ENCODE data around the gene RGS3. TPM values are rescaled to one million over a fixed set of nuclear protein-coding genes. Genes with fewer than 3 reads are reported as not detected.

Gene RGS3
- total RNA-seq, 1 experiment from 2014 or later, result 39.4 TPM

GRCh38 chr9:113526841-113527240 is 63.3 kb downstream of the RGS3 start:
- no peaks in the 10 kb centered on the region for H3K27me3 ChIP-seq (ENCODE audit: insufficient read depth, low read length)
- ChIA-PET POLR2A (no interaction called here), CTCF (no interaction called here), RAD21 (ENCODE audit: low non-redundant PET in 1 of 2, low total read pairs in 2 of 2, uncharacterized antibody in 2 of 2, unreplicated experiment in 2 of 2) (no interaction called here)
- no TSS peak for BruUV-seq (replicated peaks)
- H4K20me1 ChIP-seq (ENCODE audit: insufficient read depth), result no peaks in the 10 kb centered on the region
- no peak overlapping the region for H2AFZ ChIP-seq (ENCODE audit: low read depth, low read length, poor library complexity, severe bottlenecking)
- H3K9me2 ChIP-seq (ENCODE audit: insufficient read depth), result no peaks in the 10 kb centered on the region
- no peak overlapping the region for H3K4me3 ChIP-seq (replicated peaks in 1 of 2; ENCODE audit: low read depth in 1 of 2, low read length in 2 of 2)
- H3K36me3 ChIP-seq (ENCODE audit: control insufficient read depth in 1 of 2, insufficient read depth in 2 of 2, low read length in 2 of 2), result peaks cover 27 to 35% of the 10 kb centered on the region in 2 experiments; a peak in 3 of 4 replicates
- no peak overlapping the region for H3K27ac ChIP-seq (ENCODE audit: low read depth, low read length)
- DNase-seq (ENCODE audit: low read depth, low spot score) (no peak), ATAC-seq (no peak)
- intact Hi-C loops (cut with micrococcal nuclease), result no loop called here
- no peak for TF ChIP-seq SIN3A (IDR thresholded peaks at IDR 0.05; ENCODE audit: low read depth)
- TF ChIP-seq REST (IDR thresholded peaks at IDR 0.05; ENCODE audit: low read depth), result no peak
- TF ChIP-seq ZNF274 (IDR thresholded peaks at IDR 0.05; ENCODE audit: low read depth, low read length), result no peak
- TF ChIP-seq SP1 (IDR thresholded peaks at IDR 0.05; ENCODE audit: low read depth), result no peak
- no peak for TF ChIP-seq TCF7L2 (IDR thresholded peaks at IDR 0.05; ENCODE audit: borderline replicate concordance, extremely low read depth, insufficient read depth, insufficient read length)
- TF ChIP-seq FOSL1 (IDR thresholded peaks at IDR 0.05; ENCODE audit: low read depth), result no peak
- no peak for TF ChIP-seq POLR2AphosphoS5 (IDR thresholded peaks at IDR 0.05; ENCODE audit: low read depth, low read length)
- TF ChIP-seq ATF3 (IDR thresholded peaks at IDR 0.05), result no peak
- TF ChIP-seq RAD21 (IDR thresholded peaks at IDR 0.05; ENCODE audit: low read depth), result no peak
- TF ChIP-seq CTCF (IDR thresholded peaks at IDR 0.05 in 2 of 3, conservative IDR thresholded peaks at IDR 0.05 in 1 of 3; ENCODE audit: borderline replicate concordance in 1 of 3, insufficient read depth in 1 of 3, low read depth in 2 of 3, low read length in 2 of 3), result no peak
- TF ChIP-seq YY1 (IDR thresholded peaks at IDR 0.05; ENCODE audit: extremely low read depth, insufficient replicate concordance, low read depth, low read length), result no peak
- TF ChIP-seq POLR2A (IDR thresholded peaks at IDR 0.05; ENCODE audit: borderline replicate concordance, extremely low read depth, insufficient read depth, insufficient read length), result no peak
- TF ChIP-seq CEBPB (IDR thresholded peaks at IDR 0.05; ENCODE audit: low read depth), result no peak
- no peak for TF ChIP-seq ZBTB33 (IDR thresholded peaks at IDR 0.05; ENCODE audit: extremely low read depth, insufficient replicate concordance, low read length)
- TF ChIP-seq ZFX (IDR thresholded peaks at IDR 0.05), result no peak
- no peak for TF ChIP-seq EZH2phosphoT487 (IDR thresholded peaks at IDR 0.05; ENCODE audit: borderline replicate concordance)
- TF ChIP-seq JUND (IDR thresholded peaks at IDR 0.05), result no peak
- TF ChIP-seq EGR1 (IDR thresholded peaks at IDR 0.05; ENCODE audit: low read depth), result no peak
- TF ChIP-seq CBX3 (IDR thresholded peaks at IDR 0.05; ENCODE audit: low read depth), result no peak
- TF ChIP-seq EZH2 (IDR thresholded peaks at IDR 0.05), result no peak
- no peak overlapping the region for H3K9ac ChIP-seq (ENCODE audit: low read length)
- H3K4me1 ChIP-seq (ENCODE audit: control insufficient read depth in 1 of 2, insufficient read depth in 2 of 2, low read length in 2 of 2), result no peaks in the 10 kb centered on the region
- no peak overlapping the region for H3K4me2 ChIP-seq (ENCODE audit: low read length)
- H3K79me2 ChIP-seq (ENCODE audit: insufficient read depth, low read length), result no peaks in the 10 kb centered on the region
- H3K9me3 ChIP-seq (ENCODE audit: control insufficient read depth in 1 of 2, insufficient read depth in 1 of 2, low read depth in 1 of 2, low read length in 2 of 2), result no peaks in the 10 kb centered on the region
